Measurements from ENCODE around the gene SOX14.

Gene SOX14

GRCh38 chr3:137768361-137769321 is 4.5 kb downstream of the SOX14 start:
- no peak for DNase-seq (ENCODE audit: low read depth)

GRCh38 chr3:137769322-137770065 is 5.4 kb downstream of the SOX14 start:
- DNase-seq (ENCODE audit: low read depth) = no peak

DNA sequence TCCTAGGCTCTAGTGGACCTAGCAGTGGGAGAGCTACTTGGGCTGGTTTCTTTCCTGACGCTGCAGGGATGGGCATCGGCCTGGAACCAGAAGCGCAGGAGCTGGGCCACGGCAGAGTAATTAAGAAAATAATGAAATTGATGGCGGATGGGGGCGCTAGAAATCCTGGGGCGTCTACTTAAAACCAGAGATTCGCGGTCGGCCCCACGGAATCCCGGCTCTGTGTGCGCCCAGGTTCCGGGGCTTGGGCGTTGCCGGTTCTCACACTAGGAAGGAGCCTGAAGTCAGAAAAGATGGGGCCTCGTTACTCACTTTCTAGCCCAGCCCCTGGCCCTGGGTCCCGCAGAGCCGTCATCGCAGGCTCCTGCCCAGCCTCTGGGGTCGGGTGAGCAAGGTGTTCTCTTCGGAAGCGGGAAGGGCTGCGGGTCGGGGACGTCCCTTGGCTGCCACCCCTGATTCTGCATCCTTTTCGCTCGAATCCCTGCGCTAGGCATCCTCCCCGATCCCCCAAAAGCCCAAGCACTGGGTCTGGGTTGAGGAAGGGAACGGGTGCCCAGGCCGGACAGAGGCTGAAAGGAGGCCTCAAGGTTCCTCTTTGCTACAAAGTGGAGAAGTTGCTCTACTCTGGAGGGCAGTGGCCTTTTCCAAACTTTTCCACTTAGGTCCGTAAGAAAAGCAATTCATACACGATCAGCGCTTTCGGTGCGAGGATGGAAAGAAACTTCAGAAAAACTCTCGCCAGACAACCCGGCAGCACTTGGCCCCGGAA is 6.1 kb downstream of the SOX14 start:
- DNase-seq (ENCODE audit: low read depth) = no peak

DNA sequence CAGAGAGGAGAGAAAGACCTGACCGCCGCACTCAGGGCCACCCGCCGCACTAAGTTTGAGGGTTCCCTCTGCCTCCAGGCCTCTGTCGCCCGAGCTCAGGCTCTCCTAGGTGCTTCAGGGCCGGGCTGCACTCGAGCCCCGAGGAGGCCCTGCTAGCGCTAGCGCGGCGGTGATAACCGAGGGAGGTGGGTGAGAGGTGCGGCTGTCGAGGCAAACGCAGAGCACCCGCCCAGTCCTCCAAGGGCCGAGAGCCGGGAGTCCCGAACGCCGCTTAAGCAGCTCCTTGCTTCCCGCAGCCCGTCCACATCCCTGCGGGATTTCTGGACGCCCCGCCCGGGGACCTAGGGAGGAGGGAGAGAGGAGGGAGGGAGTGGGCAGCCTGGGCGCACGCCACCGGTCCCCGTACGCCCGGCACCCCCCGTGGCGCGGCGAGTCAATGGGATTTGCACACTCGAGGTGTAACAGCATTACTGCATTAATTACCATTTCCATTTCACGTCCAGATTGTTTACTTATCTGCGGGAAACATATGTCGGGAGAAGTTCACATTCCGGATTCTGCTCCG is 6.8 kb downstream of the SOX14 start:
- DNase-seq (ENCODE audit: low read depth) = no peak

- DNase-seq (ENCODE audit: low read depth) = no peak
Observed at GRCh38 chr3:137771401-137772213, 7.5 kb downstream of the SOX14 start.

DNA sequence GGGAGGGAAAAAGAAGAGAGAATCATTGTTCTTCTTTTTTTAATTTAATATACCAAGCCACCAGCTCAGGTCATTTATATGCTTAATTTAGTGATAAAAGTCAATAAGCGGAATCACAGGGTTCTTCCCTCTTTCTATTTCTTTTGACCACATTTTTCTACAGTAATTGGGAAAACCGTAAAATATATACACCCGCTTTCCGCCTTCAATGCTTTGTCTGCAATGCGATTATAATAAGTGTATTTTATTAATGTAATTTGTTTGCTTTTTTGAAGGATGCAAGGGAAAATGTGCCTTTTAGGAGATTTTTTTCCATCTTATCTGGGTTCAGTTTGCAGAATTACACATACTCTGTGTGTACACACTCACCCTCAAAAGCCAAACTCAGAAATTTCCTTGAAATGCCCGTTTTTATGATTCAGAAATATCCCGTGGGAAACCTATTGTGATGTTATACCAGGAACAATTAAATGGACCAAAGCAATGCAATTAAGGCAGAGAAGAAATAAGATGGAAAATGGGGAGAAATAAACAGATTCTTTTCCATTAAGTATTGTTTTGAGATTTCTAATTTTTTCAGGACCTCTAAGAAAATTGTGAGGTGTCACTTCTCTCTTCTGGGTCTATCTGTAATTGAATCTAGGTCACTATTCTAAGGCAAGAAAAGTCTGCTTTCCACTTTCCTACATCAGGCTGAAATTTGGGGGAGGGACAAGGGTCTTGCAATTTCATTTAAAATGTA is 8.3 kb downstream of the SOX14 start:
- no peak for DNase-seq (ENCODE audit: low read depth)

DNA sequence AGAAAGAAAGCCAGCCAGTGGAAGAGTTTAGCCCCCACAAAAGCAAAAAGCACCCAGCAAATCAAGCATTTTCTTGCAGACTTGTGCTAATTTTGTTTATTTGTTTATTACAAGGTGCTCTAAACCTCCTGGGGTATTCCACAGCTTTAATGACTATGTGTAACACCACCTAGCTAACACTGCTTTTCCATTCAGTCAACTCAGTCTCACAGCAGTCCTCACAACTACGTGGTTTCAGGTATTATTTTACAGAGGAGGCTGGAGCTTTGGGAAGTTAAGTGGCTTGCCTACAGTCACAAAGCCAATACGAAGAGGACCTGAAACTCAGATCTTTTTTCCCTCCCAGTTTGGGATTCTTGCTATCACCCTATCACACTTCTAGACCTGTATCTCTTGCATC is 14.8 kb downstream of the SOX14 start:
- DNase-seq (ENCODE audit: low read depth) = no peak

GRCh38 chr3:137787529-137787928 is 23.4 kb downstream of the SOX14 start:
- DNase-seq (ENCODE audit: low read depth) = no peak

- DNase-seq (ENCODE audit: low read depth) = no peak
Observed at GRCh38 chr3:137789236-137789635, 25.1 kb downstream of the SOX14 start.

DNA sequence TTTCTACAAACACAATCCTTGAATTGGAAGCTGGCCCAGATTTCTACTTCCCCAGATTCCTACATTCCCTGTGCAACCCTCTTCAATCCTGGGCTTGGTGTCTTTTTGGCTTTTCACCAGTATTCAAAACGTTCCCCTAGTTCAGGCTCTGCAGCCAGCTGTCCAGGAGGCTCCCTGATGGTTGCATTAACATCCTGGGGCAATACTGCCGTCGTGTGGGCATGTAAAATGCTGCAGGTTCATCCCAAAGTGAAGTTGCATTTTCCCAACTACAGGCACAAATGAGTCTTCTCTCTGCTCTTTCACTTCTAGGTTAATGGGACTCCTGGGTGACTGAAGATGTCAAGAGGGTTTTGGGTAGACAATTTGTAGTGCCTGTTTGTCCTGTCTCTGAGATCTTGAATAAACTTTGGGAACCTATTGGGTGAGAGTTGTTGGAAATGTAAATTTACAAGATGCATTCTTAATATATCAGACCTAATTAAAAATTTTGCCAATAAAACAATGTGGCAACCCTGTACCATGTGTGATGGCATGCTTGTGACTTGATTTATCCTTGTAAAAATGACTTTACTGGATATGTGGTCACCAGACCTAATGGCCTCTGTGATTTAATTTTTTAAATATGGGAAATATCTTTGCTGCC is 28.6 kb downstream of the SOX14 start:
- no peak for DNase-seq (ENCODE audit: low read depth)

DNA sequence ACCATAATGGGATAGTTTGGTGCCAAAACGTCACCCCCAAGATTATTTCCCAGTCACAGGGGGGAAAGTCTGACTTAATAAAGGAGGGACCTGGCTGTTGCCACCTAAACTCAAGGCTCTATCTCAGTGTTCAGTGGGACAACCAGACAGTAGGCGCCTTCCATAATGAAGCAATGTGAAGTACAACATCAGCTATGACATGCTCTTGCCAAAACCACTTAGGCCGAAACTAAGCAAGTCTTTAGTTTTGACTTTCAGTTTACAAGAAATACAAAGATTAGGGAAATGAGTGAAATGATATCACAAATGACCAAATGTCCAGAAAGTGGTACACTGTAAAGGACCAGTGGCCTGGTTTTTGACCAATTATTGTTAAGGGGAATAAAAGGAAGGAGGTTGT is 32.9 kb downstream of the SOX14 start:
- no peak for DNase-seq (ENCODE audit: low read depth)

DNA sequence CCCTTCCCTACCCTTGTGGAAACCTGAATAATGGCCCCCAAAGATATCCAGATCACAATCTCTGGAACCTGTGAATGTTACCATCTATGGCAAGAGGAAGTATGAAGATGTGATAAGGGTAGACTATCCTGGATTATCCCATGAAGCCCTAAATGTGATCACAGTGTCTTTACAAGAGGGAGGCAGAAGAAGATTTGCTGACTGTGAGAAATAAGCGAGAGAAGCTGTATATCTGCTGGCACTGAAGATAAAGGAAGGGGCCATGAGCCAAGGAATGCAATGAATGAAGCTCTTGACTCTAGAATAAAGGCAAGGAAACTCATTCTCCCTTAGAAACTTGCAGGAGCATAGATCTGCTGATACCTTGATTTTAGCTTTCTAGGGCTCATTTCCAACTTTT is 39.1 kb downstream of the SOX14 start:
- DNase-seq (ENCODE audit: low read depth) = no peak

DNA sequence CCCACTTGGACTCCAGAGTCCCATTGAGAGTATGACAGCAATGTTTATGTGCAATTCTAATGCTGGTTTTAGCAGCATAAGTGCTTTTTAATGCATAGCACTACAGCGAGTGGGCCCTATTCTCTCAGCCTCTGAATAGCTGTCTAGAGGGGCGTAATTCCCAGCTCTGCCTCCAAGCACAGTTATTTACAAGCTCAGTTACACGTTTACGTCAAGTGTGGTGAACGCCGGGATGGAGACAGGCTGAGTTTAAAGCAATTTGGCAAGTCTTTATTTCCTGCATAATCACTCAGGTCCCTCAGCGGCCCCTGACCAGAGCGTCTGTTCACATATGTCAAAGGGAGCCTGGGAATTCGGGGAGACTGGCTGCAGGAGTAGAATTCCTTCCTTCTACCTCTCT is 43.9 kb downstream of the SOX14 start:
- no peak for DNase-seq (ENCODE audit: low read depth)

GRCh38 chr3:137809509-137809908 is 45.4 kb downstream of the SOX14 start:
- no peak for DNase-seq (ENCODE audit: low read depth)

GRCh38 chr3:137812023-137812422 is 47.9 kb downstream of the SOX14 start:
- no peak for DNase-seq (ENCODE audit: low read depth)

- DNase-seq (ENCODE audit: low read depth) = no peak
Observed at GRCh38 chr3:137815251-137815650, 51.1 kb downstream of the SOX14 start.

Data from stimulated activated CD8-positive, alpha-beta memory T cell treated with anti-CD3 and anti-CD28 coated beads, Interleukin-4, amount 100 ng/mL, for 24 hours (primary cell).